PFSK-1 (cell line): ENCODE measurements around the gene TNN.

Source experiments
- FOXP2 ChIP-seq: optimal IDR thresholded peaks from 2 replicates; pipeline ENCODE3; 2011; ENCODE audit warnings: borderline replicate concordance, control low read depth, inconsistent platforms; ENCODE audit not compliant: insufficient read depth; ENCODE audit errors: extremely low read length, extremely low read depth
- POLR2AphosphoS5 ChIP-seq: IDR thresholded peaks from 2 replicates; pipeline ENCODE4 v1.6.1; 2012; ENCODE audit warnings: low read depth, mild to moderate bottlenecking, control low read depth, low read length, moderate library complexity
- REST ChIP-seq, 2 experiments: IDR thresholded peaks; 2 replicates each; pipeline versions ENCODE4 v1.6.1 to v1.8.0; 2011 to 2012; ENCODE audit warnings: low read depth in 2 of 2, low read length in 2 of 2, control low read depth in 1 of 2, inconsistent platforms in 1 of 2, mild to moderate bottlenecking in 1 of 2, moderate library complexity in 1 of 2; ENCODE audit not compliant: insufficient read depth in 1 of 2
- SIN3A ChIP-seq: IDR thresholded peaks from 2 replicates; pipeline ENCODE4 v1.6.1; 2012; ENCODE audit warnings: mild to moderate bottlenecking, low read length, moderate library complexity, borderline replicate concordance; ENCODE audit not compliant: insufficient read depth
- TAF1 ChIP-seq: IDR thresholded peaks from 2 replicates; pipeline ENCODE4 v1.6.1; 2012; ENCODE audit warnings: low read length, control low read depth, borderline replicate concordance; ENCODE audit not compliant: insufficient read depth

The TNN gene

GRCh38 chr1:175137369-175137768, 69.7 kb downstream of the TNN start:
- TF ChIP-seq POLR2AphosphoS5 (no peak), FOXP2 (no peak), TAF1 (no peak), SIN3A (no peak), REST (IDR thresholded peaks at IDR 0.05; ENCODE audit: insufficient read depth in 1 of 2, low read depth in 2 of 2, low read length in 2 of 2) (no peak)

GRCh38 chr1:175138579-175138978, 70.9 kb downstream of the TNN start:
- no peak for TF ChIP-seq SIN3A
- TF ChIP-seq TAF1: no peak
- no peak for TF ChIP-seq FOXP2
- no peak for TF ChIP-seq POLR2AphosphoS5
- TF ChIP-seq REST (IDR thresholded peaks at IDR 0.05; ENCODE audit: insufficient read depth in 1 of 2, low read depth in 2 of 2, low read length in 2 of 2): no peak

- no peak for TF ChIP-seq REST (IDR thresholded peaks at IDR 0.05; ENCODE audit: insufficient read depth in 1 of 2, low read depth in 2 of 2, low read length in 2 of 2)
- no peak for TF ChIP-seq TAF1
- TF ChIP-seq FOXP2: no peak
- TF ChIP-seq SIN3A: no peak
- no peak for TF ChIP-seq POLR2AphosphoS5
Observed at GRCh38 chr1:175145899-175146528, 78.4 kb downstream of the TNN start.

- TF ChIP-seq SIN3A (no peak), REST (IDR thresholded peaks at IDR 0.05; ENCODE audit: insufficient read depth in 1 of 2, low read depth in 2 of 2, low read length in 2 of 2) (no peak), FOXP2 (peak; percentile 38)
Observed at GRCh38 chr1:175146529-175147213, 79.0 kb downstream of the TNN start.
